HG02938 (cell line): ENCODE data around the gene UGT1A9.
"Not testable (repeated sequence)": the region's sequence is repeated elsewhere in the genome, so short reads cannot be mapped to it uniquely, and the experiment has no call there.

ENCODE experiments used
- ATAC-seq: cut with Tn5 transposase; IDR thresholded peaks from one replicate; pipeline ENCODE4 v1.9.1; 2021; ENCODE audit warnings: mild to moderate bottlenecking, moderate library complexity; ENCODE audit not compliant: unreplicated experiment

UGT1A9 gene

GRCh38 chr2:233711312-233712008 is 39.8 kb downstream of the UGT1A9 start:
- no peak for ATAC-seq

DNA sequence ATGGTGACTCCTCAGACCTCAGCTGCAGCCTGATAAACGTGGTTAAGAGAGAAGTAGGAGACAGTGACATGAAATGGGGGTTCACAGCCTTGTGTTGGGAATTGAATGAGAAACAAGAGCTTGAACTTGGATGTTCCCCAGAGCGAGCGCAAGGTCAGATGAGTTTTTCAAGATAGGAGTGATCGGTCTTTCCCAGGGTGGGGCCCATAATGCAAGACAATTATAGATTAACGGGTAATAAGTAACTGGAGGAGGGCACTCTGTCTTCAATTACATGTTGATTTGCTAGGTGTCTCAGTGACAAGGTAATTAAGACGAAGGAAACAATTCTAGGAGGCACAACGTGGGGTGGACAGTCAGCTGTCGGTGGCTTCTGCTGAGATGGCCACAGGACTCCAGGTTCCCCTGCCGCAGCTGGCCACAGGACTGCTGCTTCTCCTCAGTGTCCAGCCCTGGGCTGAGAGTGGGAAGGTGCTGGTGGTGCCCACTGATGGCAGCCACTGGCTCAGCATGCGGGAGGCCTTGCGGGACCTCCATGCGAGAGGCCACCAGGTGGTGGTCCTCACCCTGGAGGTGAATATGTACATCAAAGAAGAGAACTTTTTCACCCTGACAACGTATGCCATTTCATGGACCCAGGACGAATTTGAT is 41.0 kb downstream of the UGT1A9 start, which contains the start of gene UGT1A5:
TSS of gene UGT1A5 (plus strand) at position 297 of the 651 bp plus-strand sequence. CDS start at position 382, 85 bp downstream.
- no peak for ATAC-seq

DNA sequence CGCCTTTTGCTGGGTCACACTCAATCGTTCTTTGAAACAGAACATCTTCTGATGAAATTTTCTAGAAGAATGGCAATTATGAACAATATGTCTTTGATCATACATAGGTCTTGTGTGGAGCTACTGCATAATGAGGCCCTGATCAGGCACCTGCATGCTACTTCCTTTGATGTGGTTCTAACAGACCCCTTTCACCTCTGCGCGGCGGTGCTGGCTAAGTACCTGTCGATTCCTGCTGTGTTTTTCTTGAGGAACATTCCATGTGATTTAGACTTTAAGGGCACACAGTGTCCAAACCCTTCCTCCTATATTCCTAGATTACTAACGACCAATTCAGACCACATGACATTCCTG is 41.5 kb downstream of the UGT1A9 start:
- ATAC-seq: no peak

GRCh38 chr2:233714121-233714520 is 42.4 kb downstream of the UGT1A9 start:
- no peak for ATAC-seq

DNA sequence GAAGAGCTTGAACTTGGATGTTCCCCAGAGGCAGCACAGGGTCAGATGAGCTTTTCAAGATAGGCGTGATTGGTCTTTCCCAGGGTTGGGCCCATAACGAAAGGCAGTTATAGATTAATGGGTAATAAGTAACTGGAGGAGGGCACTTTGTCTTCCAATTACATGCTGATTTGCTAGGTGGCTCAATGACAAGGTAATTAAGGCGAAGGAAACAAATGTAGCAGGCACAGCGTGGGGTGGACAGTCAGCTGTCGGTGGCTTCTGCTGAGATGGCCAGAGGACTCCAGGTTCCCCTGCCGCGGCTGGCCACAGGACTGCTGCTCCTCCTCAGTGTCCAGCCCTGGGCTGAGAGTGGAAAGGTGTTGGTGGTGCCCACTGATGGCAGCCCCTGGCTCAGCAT is 46.9 kb downstream of the UGT1A9 start, which contains the start of gene UGT1A4:
TSS of gene UGT1A4 (plus strand) at position 185 of the 400 bp plus-strand sequence. CDS start at position 270, 85 bp downstream.
- no peak for ATAC-seq

DNA sequence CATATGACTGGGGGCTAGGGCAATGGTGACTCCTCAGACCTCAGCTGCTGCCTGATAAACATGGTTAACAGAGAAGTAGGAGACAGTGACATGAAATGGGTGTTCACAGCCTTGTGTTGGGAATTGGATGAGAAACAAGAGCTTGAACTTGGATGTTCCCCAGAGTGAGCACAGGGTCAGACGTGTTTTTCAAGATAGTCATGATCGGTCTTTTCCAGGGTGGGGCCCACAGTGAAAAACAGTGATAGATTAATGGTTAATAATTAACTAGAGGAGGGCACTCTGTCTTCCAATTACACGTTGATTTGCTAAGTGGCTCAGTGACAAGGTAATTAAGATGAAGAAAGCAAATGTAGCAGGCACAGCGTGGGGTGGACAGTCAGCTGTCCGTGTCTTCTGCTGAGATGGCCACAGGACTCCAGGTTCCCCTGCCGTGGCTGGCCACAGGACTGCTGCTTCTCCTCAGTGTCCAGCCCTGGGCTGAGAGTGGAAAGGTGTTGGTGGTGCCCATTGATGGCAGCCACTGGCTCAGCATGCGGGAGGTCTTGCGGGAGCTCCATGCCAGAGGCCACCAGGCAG is 57.1 kb downstream of the UGT1A9 start, which contains the start of gene UGT1A3:
TSS of gene UGT1A3 (plus strand) at position 320 of the 579 bp plus-strand sequence. CDS start at position 405, 85 bp downstream.
- no peak for ATAC-seq

DNA sequence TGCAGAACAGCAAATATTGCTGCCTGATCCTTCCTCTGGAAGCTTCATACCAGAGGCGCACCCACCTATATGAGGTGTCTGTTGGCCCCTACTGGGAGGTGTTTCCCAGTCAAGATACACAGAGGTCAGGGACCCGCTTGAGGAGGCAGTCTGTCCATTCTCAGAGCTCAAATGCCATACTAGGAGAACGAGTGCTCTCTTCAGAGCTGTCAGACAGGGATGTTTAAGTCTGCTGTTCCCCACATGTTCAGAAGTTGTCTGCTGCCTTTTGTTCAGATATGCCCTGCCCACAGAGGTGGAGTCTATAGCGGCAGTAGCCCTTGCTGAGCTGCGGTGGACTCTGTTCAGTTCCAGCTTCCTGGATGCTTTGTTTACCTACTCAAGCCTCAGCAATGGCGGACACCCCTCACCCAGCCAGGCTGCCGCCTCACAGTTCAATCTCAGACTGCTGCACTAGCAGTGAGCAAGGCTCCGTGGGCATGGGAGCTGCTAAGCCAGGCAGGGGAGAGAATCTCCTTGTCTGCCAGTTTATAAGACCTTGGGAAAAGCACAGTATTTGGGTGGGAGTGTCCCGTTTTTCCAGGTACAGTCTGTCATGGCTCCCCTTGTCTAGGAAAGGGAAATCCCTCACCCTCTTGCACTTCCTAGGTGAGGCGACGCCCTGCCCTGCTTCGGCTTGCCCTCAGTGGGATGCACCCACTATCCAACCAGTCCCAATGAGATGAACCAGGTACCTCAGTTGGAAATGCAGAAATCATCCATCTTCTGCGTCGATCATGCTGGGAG is 65.4 kb downstream of the UGT1A9 start:
- ATAC-seq: not testable (repeated sequence)

GRCh38 chr2:233740870-233741269 is 69.2 kb downstream of the UGT1A9 start:
- no peak for ATAC-seq

- no peak for ATAC-seq
Observed at GRCh38 chr2:233743464-233744259, 72.0 kb downstream of the UGT1A9 start.

DNA sequence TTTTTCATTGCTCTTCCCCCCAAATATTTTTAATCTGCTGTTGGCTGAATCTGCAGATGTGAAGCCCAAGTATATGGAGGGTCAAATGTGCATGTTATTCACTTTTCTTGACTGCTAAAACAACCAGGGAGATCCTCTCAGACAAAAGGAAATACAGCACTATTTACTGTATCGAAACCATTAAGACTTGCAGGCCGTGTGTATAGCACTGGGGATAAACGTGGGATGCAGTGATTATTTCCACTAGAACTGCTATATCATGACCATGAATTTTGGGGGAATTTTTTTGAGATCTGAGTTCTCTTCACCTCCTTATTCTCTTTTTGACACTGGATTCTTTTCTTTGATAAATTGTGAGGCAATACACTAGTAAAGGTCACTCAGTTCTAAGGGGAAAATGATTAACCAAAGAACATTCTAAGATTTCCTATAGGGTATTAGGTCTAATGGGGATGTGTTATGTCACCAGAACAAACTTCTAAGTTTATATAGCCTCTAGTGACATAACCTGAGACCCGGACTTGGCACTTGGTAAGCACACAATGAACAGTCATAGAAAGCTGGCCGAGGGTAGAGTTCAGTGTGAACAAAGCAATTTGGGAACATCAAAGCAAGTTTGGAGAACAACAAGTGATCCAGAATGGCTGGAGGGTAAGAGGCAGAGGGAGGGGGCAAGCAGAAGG is 73.5 kb downstream of the UGT1A9 start:
- no peak for ATAC-seq

DNA sequence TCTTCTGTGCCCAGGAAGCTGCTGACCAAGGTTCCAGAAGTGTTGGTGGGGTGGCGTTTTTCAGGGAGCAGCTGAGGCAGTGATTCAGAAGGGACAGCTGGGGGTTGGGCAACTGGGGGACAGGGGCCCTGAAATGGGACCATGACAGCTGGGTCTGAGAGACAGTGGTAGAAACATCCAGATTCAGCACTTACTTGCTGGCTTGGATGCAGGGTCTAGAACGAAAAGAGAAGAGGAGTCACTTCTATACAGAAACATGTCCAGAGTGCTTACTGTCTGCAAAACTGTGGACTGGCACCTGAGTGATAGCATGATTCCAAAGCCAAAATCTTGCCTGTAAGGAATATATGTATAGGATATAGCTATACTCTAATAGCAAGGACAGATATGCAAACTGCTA is 74.1 kb downstream of the UGT1A9 start:
- not testable (repeated sequence) for ATAC-seq

DNA sequence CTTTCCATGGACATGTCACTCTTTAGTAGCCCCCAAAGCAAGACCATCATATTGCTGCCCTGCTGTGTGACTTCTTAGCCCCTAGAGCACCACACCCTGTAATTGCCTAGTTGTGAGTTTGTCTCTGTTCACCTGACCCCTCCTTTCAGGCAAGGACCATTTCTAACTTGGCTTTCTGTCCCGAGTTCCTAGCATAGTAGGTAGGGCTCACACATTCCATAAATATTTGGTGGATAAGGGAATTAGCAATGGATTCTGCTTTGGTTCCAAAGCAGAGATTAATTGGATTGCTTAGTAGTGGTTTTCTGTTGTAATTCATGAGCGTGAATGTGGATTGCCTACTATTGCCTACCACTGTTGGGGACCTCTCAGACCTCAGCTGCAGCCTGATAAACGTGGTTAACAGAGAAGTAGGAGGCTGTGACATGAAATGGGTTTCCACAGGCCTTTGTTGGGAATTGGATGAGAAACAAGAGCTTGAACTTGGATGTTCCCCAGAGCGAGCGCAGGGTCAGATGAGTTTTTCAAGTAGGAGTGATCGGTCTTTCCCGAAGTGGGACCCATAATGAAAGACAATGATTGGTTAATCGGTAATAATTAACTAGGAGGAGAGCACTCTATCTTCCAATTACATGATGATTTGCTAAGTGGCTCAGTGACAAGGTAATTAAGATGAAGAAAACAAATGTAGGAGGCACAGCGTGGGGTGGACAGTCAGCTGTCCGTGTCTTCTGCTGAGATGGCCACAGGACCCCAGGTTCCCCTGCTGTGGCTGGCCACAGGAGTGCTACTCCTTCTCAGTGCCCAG is 75.0 kb downstream of the UGT1A9 start:
- no peak for ATAC-seq

GRCh38 chr2:233747283-233747544 is 75.5 kb downstream of the UGT1A9 start:
- ATAC-seq: no peak

- not testable (repeated sequence) for ATAC-seq
Observed at GRCh38 chr2:233750689-233751088, 79.0 kb downstream of the UGT1A9 start.

- ATAC-seq: not testable (repeated sequence)
Observed at GRCh38 chr2:233751212-233752009, 79.7 kb downstream of the UGT1A9 start.

DNA sequence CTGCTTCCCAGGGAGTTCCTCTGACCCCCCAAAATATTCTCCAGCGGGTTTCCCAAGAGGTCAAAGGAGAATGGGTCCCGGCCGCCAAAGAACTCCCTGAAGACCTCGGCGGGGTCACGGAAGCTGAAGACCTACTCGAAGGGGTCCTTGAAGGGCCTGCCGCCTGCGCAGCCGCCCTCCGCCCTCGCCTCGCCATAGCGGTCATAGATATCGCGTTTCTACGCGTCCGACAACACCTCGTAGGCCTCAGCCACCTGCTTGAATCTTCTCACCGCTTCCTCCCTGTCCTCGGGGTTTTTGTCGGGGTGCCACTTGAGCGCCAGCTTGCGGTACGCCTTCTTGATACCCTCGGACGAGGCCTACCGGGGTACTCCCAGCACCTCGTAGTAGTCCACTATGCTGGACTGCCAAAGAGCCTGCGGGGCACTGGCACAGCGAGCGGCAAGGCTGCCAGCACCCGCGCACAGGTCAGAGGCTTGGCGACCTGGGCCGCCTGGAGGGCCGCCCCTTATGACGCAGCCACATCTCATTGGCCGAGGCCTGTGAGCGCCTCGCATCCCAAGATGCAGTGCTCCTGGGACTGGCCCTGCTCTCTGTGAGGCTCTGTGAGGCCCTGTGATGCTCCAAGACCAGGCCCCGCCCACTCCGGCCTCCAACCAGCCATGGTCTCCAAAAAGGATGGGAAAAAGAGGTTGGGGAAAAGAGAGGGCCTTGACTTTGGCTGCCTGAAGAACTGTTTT is 83.3 kb downstream of the UGT1A9 start:
- ATAC-seq: no peak

GRCh38 chr2:233756429-233757081 is 84.9 kb downstream of the UGT1A9 start:
- ATAC-seq: no peak
